ENCODE results near the gene FHOD3.
A peak's percentile ranks its signal among the peaks of the same experiment; 100 is the strongest.

FHOD3 gene

DNA sequence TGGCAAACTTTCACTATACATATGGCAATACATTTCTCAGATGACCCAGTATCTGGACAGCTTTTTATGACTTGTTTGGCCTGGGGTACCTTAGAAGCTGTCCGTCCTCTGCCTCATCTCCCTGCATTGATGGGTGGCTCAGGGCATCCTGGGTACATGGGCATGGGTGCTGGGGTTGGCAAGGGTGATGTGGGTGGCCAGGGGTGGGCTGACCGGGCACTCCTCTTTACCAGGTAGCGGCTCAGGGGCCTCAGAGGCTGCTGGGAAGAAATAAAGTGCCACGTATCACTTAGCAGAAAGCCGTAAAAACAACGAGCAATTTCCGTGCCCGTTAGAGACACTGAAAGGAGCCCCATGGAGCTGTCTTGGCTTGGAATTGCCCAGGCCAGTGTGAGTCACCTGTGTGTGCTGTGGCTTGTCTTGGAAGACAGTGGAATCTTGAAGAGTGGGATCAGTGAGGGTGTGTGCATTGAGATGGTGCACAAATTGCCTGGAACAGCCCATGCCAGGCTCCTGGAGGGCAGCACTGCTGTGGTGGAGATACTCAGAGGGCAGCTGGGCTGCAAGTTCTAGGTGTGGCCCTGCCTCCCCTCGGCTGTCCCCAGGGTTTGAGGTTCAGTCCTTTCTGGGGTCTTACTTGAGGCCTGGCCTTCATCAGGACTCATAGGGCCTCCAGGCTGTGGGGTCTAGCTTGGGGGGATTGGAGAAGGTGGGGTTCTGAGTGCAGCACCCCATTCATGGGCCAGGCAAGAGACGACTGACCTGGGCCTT, 88.8 kb downstream of the FHOD3 start:
- no peak for DNase-seq (ENCODE audit: low read depth)

DNA sequence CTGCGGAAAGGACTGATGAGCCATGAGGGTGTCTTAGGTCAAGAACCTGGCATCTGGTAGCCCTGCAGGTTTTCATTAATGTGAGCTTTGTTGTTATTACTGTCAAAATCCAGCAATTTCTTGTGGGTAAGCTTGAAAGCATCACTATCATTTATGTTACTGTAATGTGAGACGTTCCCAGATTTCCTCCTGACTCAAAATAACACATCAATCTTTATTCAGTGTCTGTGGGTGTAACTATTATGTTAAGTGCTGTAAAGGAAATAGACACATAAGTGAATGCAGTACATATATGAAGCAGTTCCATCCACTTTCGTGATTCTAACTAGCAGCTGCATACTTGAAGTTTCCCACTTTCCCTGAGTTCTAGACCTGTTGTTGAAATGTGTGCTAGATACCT, 89.8 kb downstream of the FHOD3 start:
- no peak for DNase-seq (ENCODE audit: low read depth)

DNA sequence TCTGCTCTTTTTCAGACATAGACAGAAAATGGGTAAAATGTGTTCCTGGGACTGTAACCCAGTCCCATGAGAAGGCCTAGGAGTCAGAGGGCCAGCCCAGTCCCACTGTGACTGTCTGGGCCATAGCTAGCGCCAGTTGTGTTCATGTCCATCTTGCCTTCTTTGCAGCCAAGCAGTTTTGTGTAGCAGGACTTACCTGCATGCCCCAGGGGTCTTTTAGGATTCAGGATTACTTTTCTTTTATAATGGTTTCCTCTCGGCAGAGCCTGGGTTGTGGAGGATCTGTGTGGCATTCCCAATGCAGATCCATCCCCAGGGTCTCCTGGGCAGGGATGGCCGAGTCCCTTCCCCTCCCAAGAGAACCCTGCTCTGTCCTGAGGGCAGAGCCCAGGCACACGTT, 90.8 kb downstream of the FHOD3 start:
- DNase-seq (ENCODE audit: low read depth): no peak

- DNase-seq (ENCODE audit: low read depth): no peak
Observed at GRCh38 chr18:36389027-36389426, 91.5 kb downstream of the FHOD3 start.

DNA sequence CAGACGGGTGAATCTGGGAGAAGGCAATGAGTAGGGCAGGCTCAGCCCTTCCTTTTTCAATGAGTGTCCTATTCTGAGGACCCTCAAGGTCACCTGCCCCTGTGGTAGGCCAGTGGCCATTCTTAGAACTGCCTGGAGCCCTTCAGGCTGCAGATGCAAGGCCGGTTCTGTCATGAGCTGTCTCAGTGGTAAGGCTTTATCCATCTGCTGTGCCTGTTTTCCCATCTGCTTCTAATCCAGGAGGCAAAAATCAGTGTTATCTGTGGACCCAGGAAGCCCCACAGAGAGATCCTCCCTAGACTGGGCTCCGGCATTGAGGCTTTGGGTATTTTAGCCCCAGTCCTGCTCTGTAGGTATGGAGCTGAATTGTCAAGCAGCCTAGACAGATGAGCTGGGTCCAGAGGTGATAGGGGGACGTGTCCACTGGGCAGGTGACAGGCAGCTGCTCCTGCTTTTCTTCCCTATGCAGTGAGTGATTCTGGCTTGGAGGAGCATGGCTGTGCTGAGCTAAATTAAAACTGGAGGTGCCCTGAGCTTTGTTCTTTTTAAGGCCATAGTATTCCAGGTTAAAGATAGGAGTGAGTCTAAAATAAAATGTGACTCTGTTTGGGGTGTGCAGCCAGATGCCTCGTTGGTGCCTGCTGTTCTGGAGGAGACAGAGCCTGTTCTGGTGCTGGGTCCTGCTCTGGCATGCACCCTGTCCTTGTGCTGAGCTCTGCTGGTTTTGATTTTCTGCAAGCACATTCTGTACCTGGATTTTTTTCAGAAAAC, 92.5 kb downstream of the FHOD3 start:
- no peak for DNase-seq (ENCODE audit: low read depth)

GRCh38 chr18:36391426-36392145, 94.1 kb downstream of the FHOD3 start:
- DNase-seq (ENCODE audit: low read depth): no peak

GRCh38 chr18:36392164-36392978, 94.9 kb downstream of the FHOD3 start:
- DNase-seq (ENCODE audit: low read depth): no peak

- peak; percentile 40 for DNase-seq (ENCODE audit: low read depth)
Observed at GRCh38 chr18:36392979-36393287, 95.4 kb downstream of the FHOD3 start.

DNA sequence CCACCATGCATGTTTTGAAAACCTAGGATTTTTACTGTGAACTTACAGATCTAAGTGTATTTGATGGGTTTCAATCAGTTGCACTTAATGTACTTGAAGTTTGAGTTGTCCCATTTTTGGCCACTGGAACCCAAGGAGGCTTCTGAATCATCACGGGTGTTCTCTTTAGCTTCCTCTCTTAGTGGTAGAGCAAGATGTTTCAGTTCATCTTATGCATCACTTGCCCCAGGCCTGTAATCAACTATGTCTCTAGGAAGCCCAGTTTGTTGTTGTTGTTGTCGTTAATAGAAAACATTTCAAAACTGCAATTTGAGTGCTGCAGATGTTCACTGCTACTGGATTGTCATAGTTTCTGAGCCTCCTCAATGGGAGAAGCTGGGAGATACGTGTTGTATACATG, 97.0 kb downstream of the FHOD3 start:
- DNase-seq (ENCODE audit: low read depth): no peak

DNA sequence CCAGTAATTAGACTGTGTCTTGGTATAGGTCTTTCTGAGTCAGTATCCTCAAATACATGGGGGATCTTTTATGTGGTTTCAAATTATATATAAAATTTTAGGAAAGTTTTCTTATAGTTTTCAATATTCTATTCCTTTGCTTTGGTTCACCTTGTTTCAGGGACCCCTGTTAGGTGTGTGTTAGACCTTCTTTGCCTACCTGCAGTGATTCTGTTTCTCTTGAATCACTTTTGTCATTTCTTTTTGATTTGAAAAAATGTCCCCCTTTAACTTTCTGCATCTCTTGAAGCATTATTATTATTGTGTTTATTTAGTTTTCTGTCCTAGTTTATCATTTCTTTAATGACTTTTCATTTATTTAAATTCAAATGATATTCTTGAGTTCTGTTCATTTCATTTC, 98.7 kb downstream of the FHOD3 start:
- DNase-seq (ENCODE audit: low read depth): no peak

GRCh38 chr18:36397033-36397432, 99.5 kb downstream of the FHOD3 start:
- DNase-seq (ENCODE audit: low read depth): no peak

- no peak for DNase-seq (ENCODE audit: low read depth)
Observed at GRCh38 chr18:36398419-36398818, 100.9 kb downstream of the FHOD3 start.

DNA sequence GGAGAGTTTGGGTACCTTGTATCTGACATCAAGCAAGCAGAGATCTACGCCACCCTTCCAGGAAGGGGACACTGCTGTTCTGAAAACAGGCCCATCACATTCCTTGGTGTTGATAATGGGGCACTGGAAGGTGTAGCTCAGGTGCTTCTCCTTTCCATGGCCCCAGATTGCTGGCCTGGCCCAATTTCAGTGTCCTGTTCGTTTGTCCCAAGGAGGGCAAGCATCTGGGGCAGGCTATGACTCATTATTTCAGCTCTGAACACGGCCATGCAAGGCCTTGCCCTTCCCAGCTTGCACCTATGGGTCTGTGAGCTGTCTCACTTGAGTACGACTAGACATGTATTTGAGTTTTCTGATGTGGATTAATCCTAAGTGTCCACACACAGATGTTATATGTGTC, 101.5 kb downstream of the FHOD3 start:
- no peak for DNase-seq (ENCODE audit: low read depth)

DNA sequence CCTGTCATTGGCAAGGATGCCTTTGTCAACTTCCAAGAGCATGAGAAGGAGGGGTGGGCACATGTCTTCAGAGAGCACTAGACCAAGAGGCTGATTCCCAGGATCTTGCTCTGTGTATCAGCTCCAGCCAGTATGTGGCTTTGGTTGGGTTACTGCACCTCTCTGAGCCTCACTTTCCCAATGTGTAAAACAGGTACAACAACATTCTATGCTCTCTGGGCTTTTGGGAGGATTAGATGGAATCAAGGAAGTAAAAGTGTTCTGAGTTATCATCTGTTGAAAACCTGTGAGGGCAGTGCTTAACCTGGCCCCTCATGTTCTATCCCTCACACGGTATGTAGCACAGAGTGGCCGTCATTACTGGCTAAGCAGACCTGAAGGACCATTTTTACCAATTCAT, 103.9 kb downstream of the FHOD3 start:
- no peak for DNase-seq (ENCODE audit: low read depth)

- no peak for DNase-seq (ENCODE audit: low read depth)
Observed at GRCh38 chr18:36402765-36403396, 105.4 kb downstream of the FHOD3 start.

GRCh38 chr18:36403896-36404820, 106.6 kb downstream of the FHOD3 start:
- DNase-seq (ENCODE audit: low read depth): no peak

- no peak for DNase-seq (ENCODE audit: low read depth)
Observed at GRCh38 chr18:36405611-36406010, 108.1 kb downstream of the FHOD3 start.

GRCh38 chr18:36406805-36407204, 109.3 kb downstream of the FHOD3 start:
- DNase-seq (ENCODE audit: low read depth): no peak

GRCh38 chr18:36408606-36409005, 111.1 kb downstream of the FHOD3 start:
- DNase-seq (ENCODE audit: low read depth): no peak

GRCh38 chr18:36409779-36410178, 112.3 kb downstream of the FHOD3 start:
- DNase-seq (ENCODE audit: low read depth): no peak

DNA sequence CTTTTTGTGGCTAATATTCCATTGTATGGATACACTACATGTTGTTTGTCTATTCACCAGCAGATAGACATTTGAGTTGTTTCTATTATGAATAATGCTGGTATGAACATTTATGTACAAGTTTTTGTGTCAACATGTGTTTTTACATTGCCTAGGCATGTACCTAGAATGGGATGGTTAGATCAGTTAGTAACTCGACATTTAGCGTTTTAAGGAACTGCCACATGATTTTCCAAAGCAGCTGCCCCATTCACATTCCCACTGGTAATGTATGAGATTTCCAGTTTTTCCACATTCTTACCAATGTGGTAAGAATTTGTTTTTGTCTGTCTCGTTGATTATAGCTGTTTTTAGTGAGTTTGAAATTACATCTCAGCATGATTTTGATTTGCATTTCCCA, 112.8 kb downstream of the FHOD3 start:
- no peak for DNase-seq (ENCODE audit: low read depth)

All from EH (cell line).